ENCODE results near the gene HSD17B4.
"Not testable (repeated sequence)": the region's sequence is repeated elsewhere in the genome, so short reads cannot be mapped to it uniquely, and the experiment has no call there.

HSD17B4 gene

GRCh38 chr5:119439632-119440031, 12.7 kb upstream of the HSD17B4 start:
- H3K36me3 Mint-ChIP-seq, H3K9me3 Mint-ChIP-seq, DNase-seq, H3K27ac Mint-ChIP-seq: not testable (repeated sequence)
- Mint-ChIP-seq H3K27me3 (peaks cover 40% of the 10 kb centered on the region), H3K4me3 (peak overlapping the region; percentile 72), H3K4me1 (peaks cover 20% of the 10 kb centered on the region)
- CTCF ChIA-PET: interaction anchor here (1.6 kb wide), 1 partner anchor 452 kb away, joined by 7 read pairs; the partner anchor contains the start of gene DTWD2

DNA sequence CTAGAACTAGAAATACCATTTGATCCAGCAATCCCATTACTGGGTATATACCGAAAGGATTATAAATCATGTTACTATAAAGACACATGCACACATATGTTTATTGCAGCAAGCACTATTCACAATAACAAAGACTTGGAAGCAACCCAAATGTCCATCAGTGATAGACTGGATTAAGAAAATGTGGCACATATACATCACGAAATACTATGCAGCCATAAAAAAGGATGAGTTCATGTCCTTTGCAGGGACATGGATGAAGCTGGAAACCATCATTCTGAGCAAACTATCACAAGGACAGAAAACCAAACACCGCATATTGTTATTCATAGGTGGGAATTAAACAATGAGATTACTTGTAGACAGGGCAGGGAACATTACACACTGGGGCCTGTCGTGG, 7.7 kb upstream of the HSD17B4 start:
- H3K27ac Mint-ChIP-seq, H3K36me3 Mint-ChIP-seq, H3K4me3 Mint-ChIP-seq: not testable (repeated sequence)

DNA sequence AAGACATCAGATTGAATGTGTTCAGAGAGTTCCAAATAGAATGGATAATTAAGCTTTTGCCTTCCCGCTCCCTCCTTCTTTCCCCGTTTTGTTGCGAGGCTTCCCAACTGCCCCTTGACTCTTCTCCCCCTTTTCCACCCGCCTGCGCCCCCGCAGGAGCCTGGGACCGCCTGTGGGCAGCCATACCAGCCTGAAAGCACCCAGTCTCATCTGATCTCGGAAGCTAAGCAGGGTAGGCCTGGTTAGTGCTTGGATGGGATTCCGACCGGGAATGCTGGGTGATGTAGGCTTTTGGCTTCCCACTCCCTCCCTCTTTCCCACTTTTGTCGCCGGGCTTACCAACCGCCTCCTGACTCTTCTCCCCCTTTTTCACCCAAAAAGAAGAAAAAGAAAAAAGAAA, 6.8 kb upstream of the HSD17B4 start:
- no peak overlapping the region for H3K4me3 Mint-ChIP-seq
- no peaks in the 10 kb centered on the region for H3K36me3 Mint-ChIP-seq
- no peaks in the 10 kb centered on the region for H3K4me1 Mint-ChIP-seq
- peaks cover 1% of the 10 kb centered on the region for H3K9me3 Mint-ChIP-seq
- no peak overlapping the region for H3K27ac Mint-ChIP-seq
- H3K27me3 Mint-ChIP-seq: peaks cover 43% of the 10 kb centered on the region
- no peak for DNase-seq
- CTCF ChIA-PET: no interaction called here

More for the DNA sequence above, 7.7 kb upstream of the HSD17B4 start:
- H3K4me1 Mint-ChIP-seq, CTCF ChIA-PET, H3K9me3 Mint-ChIP-seq, DNase-seq: not testable (repeated sequence)
- H3K27me3 Mint-ChIP-seq: peaks cover 37% of the 10 kb centered on the region

DNA sequence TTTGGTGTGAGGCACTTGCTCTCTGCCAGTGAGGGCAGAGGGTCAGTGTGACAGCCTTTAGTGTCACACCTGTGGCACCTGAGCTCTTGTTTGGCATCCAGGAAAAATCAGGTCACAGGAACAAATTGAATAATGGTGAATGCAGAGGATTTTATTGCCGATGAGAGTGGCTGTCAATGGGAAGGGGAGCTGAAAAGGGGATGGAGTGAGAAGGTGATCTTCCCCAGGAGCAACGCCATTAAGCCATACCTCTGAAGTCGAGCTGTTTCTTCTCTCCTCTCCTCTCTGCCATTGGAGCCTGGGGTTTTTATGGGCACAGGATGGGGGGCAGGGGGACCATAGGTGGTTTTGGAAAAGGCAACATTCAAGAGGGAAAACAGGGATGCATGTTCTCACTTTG, 2.4 kb upstream of the HSD17B4 start:
- no peak for DNase-seq
- H3K9me3 Mint-ChIP-seq: no peaks in the 10 kb centered on the region
- peaks cover 2% of the 10 kb centered on the region for H3K36me3 Mint-ChIP-seq
- H3K4me3 Mint-ChIP-seq: no peak overlapping the region
- peaks cover 18% of the 10 kb centered on the region for H3K4me1 Mint-ChIP-seq
- peaks cover 32% of the 10 kb centered on the region for H3K27me3 Mint-ChIP-seq
- no peak overlapping the region for H3K27ac Mint-ChIP-seq
- CTCF ChIA-PET: no interaction called here

DNA sequence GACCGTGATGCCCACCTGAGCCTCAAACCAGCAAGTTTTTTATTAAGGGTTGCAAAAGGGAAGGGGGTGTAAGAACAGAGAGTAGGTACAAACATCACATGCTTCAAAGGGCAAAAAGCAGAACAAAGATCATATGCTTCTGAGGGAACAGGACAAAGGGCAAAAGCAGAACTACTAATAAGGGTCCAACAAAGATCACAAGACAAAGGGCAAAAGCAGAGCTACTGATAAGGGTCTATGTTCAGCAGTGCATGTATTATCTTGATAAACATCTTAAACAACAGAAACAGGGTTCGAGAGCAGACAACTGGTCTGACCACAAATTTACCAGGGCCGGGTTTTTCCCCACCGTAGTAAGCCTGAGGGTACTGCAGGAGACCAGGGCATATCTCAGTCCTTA, 1.7 kb upstream of the HSD17B4 start:
- H3K9me3 Mint-ChIP-seq, CTCF ChIA-PET, H3K36me3 Mint-ChIP-seq, H3K4me3 Mint-ChIP-seq, DNase-seq, H3K27ac Mint-ChIP-seq: not testable (repeated sequence)
- peaks cover 18% of the 10 kb centered on the region for H3K4me1 Mint-ChIP-seq
- peaks cover 29% of the 10 kb centered on the region for H3K27me3 Mint-ChIP-seq

- Mint-ChIP-seq H3K27ac (no peak overlapping the region), H3K9me3 (no peaks in the 10 kb centered on the region), H3K4me3 (peak overlapping the region; percentile 86), H3K27me3 (peaks cover 27% of the 10 kb centered on the region), H3K36me3 (peaks cover 6% of the 10 kb centered on the region), H3K4me1 (peaks cover 18% of the 10 kb centered on the region)
- DNase-seq: no peak
- CTCF ChIA-PET: interaction anchor here (1.6 kb wide), 1 partner anchor 463 kb away, joined by 6 read pairs; the partner anchor contains the start of gene DTWD2
Measured at GRCh38 chr5:119451561-119451960, 736 bp upstream of the HSD17B4 start.

DNA sequence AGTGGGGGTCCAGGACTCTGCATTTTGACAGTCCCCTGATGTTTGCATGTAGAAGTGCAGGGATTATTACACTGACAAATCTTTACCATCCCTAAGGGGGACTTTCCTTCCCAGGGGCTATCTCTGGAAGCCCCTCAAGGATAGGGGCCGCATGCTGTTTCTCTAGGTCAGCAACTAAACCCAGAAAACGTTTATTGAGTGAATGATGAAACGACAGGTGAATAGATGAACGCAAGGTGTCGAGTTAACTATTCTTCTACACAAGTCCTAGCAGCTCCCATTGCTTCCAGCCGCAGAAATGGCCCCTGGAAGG, 281 bp upstream of the HSD17B4 start:
- Mint-ChIP-seq H3K36me3 (peaks cover 11% of the 10 kb centered on the region), H3K4me1 (peaks cover 18% of the 10 kb centered on the region), H3K27ac (peak overlapping the region; percentile 69), H3K27me3 (peaks cover 25% of the 10 kb centered on the region), H3K9me3 (no peaks in the 10 kb centered on the region), H3K4me3 (peak overlapping the region; percentile 86)
- no peak for DNase-seq
- CTCF ChIA-PET: interaction anchor here (1.6 kb wide), 1 partner anchor 464 kb away, joined by 6 read pairs; the partner anchor contains the start of gene DTWD2

DNA sequence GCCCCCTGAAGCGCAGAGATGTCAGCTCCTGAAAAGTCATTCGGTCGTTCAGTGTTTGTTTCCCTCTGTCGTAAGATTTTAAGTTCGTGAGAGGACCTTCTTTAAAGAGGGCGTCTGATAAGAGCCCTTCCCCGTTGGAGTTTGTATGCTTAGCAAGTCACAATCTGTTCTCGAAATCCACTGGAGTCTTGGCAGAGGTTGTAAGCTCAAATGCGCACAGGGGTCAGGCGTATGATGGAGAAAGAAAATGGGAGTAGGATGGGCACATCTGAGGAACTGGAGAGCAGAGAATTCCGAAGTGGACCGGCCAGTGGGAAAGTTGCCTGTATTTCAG, 710 bp downstream of the HSD17B4 start:
- peak overlapping the region; percentile 86 for H3K4me3 Mint-ChIP-seq
- H3K27me3 Mint-ChIP-seq: peaks cover 17% of the 10 kb centered on the region
- H3K36me3 Mint-ChIP-seq: peaks cover 11% of the 10 kb centered on the region
- H3K9me3 Mint-ChIP-seq: no peaks in the 10 kb centered on the region
- H3K4me1 Mint-ChIP-seq: peaks cover 18% of the 10 kb centered on the region
- CTCF ChIA-PET: no interaction called here
- DNase-seq: no peak
- peak overlapping the region; percentile 69 for H3K27ac Mint-ChIP-seq

DNA sequence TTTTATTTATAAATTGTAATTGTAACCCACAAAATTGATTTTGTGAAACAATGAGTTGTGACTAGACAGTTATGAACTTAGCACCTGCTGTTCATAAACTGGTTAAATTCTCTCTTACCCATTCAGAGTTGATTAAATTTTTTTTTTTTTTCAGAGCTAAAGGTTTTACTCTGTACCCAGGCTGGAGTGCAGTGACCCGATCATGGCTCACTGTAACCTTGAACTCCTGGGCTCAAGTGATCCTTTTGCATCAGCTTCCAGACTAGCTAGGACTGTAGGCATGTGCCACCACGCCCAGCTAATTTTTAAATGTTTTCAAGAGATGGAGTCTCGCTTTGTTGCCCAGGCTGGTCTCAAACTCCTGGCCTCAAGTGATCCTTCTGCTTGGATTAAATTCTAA, 1.9 kb downstream of the HSD17B4 start:
- H3K9me3 Mint-ChIP-seq: no peaks in the 10 kb centered on the region
- no peak overlapping the region for H3K4me3 Mint-ChIP-seq
- H3K27ac Mint-ChIP-seq: no peak overlapping the region
- CTCF ChIA-PET: interaction anchor here (0.9 kb wide), 1 partner anchor 466 kb away, joined by 4 read pairs; no protein-coding TSS in a partner anchor
- peaks cover 12% of the 10 kb centered on the region for H3K27me3 Mint-ChIP-seq
- peaks cover 18% of the 10 kb centered on the region for H3K4me1 Mint-ChIP-seq
- peaks cover 11% of the 10 kb centered on the region for H3K36me3 Mint-ChIP-seq
- no peak for DNase-seq

- Mint-ChIP-seq H3K36me3 (peaks cover 12% of the 10 kb centered on the region), H3K9me3 (no peaks in the 10 kb centered on the region), H3K4me1 (no peaks in the 10 kb centered on the region), H3K27ac (no peak overlapping the region), H3K4me3 (no peak overlapping the region), H3K27me3 (no peaks in the 10 kb centered on the region)
- no peak for DNase-seq
- CTCF ChIA-PET: interaction anchor here (0.6 kb wide), 1 partner anchor 13 kb away, joined by 3 read pairs; no protein-coding TSS in a partner anchor
Measured at GRCh38 chr5:119458911-119459632, 6.8 kb downstream of the HSD17B4 start.

DNA sequence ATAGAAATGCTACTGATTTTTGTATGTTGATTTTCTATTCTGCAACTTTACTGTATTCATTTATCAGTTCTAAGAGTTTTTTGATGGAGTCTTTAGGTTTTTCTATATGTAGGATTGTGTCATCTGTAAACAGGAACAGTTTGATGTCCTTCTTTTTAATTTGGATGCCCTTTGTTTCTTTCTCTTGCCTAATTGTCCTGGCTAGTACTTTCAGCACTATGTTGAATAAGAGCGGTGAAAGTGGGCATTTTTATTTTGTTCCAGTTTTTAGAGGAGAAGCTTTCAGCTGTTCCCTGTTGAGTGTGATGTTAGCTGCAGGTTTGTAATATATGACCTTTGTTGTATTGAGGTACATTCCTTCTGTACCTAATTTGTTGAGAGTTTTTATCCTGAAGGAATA, 13.3 kb downstream of the HSD17B4 start:
- Mint-ChIP-seq H3K27ac (no peak overlapping the region), H3K36me3 (peaks cover 44% of the 10 kb centered on the region), H3K9me3 (peaks cover 23% of the 10 kb centered on the region), H3K4me1 (no peaks in the 10 kb centered on the region), H3K27me3 (no peaks in the 10 kb centered on the region), H3K4me3 (no peak overlapping the region)
- DNase-seq: no peak
- CTCF ChIA-PET: no interaction called here

DNA sequence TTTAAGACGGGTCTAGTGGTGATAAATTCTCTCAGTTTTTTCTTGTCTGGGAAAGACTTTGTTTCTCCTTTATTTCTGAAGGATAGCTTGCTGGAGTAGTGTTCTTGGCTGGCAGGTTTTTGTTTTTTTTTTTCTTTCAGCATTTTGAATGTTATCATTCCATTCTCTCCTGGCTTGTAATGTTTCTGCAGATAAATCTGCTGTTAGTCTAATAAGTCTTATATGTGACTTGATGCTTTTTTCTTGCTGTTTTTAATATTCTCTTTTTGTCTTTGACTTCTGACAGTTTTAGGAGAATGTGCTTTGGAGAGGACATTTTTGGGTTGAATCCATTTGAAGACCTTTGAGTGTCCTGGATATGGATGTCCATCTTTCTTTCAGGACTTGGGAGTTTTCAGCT, 16.0 kb downstream of the HSD17B4 start:
- Mint-ChIP-seq H3K36me3 (peaks cover 46% of the 10 kb centered on the region), H3K27me3 (no peaks in the 10 kb centered on the region), H3K4me1 (no peaks in the 10 kb centered on the region), H3K27ac (no peak overlapping the region), H3K4me3 (no peak overlapping the region), H3K9me3 (peaks cover 23% of the 10 kb centered on the region)
- CTCF ChIA-PET: no interaction called here
- no peak for DNase-seq

- CTCF ChIA-PET: interaction anchor here (0.5 to 1.3 kb wide), 9 partner anchors 8 to 990 kb away, joined by 3 to 4 read pairs (median 4); no protein-coding TSS in a partner anchor
- Mint-ChIP-seq H3K9me3 (peaks cover 23% of the 10 kb centered on the region), H3K27ac (no peak overlapping the region), H3K4me3 (no peak overlapping the region), H3K27me3 (no peaks in the 10 kb centered on the region), H3K4me1 (no peaks in the 10 kb centered on the region), H3K36me3 (peaks cover 41% of the 10 kb centered on the region)
- no peak for DNase-seq
Measured at GRCh38 chr5:119470105-119470763, 17.9 kb downstream of the HSD17B4 start.

GRCh38 chr5:119470851-119471451, 18.7 kb downstream of the HSD17B4 start:
- CTCF ChIA-PET: interaction anchor here (0.5 to 1.6 kb wide), 12 partner anchors 9 to 989 kb away, joined by 3 to 5 read pairs (median 4); no protein-coding TSS in a partner anchor
- DNase-seq: peak; percentile 41
- peaks cover 23% of the 10 kb centered on the region for H3K9me3 Mint-ChIP-seq
- peaks cover 39% of the 10 kb centered on the region for H3K36me3 Mint-ChIP-seq
- no peaks in the 10 kb centered on the region for H3K27me3 Mint-ChIP-seq
- H3K27ac Mint-ChIP-seq: no peak overlapping the region
- no peak overlapping the region for H3K4me3 Mint-ChIP-seq
- H3K4me1 Mint-ChIP-seq: no peaks in the 10 kb centered on the region

DNA sequence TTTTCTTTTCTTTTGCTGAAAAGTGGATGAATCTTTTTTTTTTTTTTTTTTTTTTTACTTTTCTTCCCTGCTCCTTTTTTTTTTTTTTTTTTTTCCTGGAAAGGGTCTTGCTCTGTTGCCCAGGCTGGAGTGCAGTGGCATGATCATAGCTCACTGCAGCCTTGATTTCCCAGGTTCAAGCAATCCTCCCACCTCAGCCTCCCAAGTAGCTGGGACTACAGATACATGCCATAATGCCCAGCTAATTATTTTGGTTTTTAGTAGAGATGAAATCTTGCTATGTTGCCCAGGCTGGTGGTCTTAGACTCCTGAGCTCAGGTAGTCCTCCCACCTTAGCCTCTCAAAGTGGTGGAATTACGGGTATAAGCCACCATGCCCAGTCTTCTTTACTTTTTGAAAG, 20.9 kb downstream of the HSD17B4 start:
- peaks cover 13% of the 10 kb centered on the region for H3K9me3 Mint-ChIP-seq
- H3K4me1 Mint-ChIP-seq: no peaks in the 10 kb centered on the region
- H3K27me3 Mint-ChIP-seq: no peaks in the 10 kb centered on the region
- no peak for DNase-seq
- CTCF ChIA-PET: no interaction called here
- H3K36me3 Mint-ChIP-seq: peaks cover 26% of the 10 kb centered on the region
- no peak overlapping the region for H3K27ac Mint-ChIP-seq
- no peak overlapping the region for H3K4me3 Mint-ChIP-seq
